Measurements from ENCODE around the gene RPL5.

The RPL5 gene

DNA sequence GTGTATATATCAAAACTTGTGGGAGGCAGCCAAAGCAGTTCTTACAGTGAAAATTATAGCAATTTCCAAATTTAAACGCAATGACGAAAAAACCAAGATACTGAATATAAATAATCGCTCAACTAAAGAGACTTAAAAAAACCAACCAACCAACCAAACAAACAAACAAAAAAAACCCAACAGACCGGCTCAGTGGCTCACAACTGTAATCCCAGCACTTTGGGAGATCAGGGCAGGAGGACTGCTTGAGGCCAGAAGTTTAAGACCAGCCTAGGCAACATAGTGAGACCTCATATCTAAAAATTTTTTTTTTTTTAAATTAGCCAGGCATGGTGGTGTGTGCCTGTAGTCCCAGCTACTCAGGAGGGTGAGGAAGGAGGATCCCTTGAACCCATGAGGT is 23.4 kb downstream of the RPL5 start:
- DNase-seq (ENCODE audit: low read depth in 2 of 2): no peak

DNA sequence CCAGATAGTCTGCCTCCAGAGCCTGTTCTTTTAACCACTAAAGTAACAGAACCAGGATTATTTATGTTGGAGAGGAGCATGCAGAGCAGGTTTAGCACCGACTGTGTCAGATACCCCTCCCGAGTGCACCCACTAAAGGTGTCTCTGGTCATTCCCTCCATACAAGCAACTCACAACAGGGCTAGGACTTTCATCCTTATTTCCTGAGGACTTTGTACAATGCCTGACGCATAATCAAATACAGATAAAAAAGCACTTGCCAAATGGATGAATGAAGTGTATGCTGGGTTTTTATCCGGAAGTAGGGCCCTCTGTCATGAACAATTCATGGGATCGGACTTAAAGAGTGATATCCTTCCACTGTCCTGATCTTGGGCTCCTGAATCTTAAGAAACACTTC is 26.0 kb downstream of the RPL5 start:
- no peak for DNase-seq (ENCODE audit: low read depth in 2 of 2)

DNA sequence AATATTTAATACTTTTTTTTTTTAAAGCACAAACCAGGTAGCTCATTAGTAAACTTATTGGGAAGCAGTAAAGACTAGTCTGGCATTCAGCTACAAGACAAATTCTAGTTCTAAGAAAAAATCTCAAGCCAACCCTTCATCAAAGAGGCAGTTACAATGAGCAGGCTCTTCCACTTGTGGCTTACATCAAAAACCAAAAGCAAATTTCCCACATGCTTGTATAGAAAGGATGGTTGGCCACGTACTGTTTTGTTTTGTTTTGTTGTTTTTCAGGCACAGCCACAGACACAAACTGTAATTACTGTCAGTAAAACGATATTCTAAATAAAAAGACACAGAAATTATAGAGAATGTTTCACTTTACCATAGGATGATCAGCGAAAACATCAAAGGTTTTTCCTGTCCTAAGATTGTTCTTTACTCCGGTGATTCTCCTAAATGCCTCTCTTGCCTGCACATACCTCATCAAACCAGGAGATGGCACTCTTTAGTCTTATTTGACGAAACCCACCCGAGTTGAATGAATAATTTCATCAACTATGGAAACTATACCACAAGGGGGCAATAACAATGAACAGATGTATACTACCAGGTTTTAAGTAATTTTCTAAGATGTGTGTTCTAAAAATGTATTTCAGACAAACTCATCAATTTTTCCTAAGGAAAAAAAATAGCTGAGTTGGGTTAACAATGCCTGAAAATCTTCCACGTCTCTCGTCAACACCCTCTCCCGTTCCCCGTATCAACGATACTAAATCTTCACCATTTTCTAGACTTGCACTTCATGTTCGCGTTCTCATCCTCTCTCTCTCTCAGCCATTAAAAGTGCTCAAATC is 26.9 kb downstream of the RPL5 start:
- peak in 1 of 2 donors; percentile 45 for DNase-seq (ENCODE audit: low read depth in 2 of 2)

DNA sequence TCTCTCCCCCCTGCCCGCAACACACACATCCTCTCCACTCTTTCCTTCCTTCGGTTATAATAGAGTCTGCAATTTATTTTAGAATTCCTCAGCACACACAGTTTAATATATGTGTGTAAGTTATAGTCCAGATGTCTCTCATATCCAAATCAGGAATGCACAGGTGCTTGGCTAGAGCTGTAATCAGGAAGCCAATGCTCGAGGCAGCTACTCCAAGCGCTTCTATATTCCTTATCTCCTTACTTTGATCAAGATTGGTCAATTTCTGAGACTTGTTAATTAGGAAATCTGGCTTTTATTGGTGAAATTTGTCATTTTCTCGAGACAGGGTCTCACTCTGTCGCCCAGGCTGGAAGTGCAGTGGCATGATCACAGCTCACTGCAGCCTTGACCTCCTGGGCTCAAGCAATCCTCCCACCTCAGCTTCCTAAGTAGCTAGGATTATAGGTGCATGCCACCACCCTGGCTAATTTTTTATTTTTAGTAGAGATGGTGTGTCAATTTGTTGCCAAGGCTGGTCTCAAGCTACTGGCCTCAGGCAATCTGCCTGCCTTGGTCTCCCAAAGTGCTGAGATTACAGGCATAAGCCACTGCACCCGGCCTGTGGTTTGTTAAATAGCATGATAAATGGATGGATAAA is 27.7 kb downstream of the RPL5 start:
- DNase-seq (ENCODE audit: low read depth in 2 of 2): no peak

DNA sequence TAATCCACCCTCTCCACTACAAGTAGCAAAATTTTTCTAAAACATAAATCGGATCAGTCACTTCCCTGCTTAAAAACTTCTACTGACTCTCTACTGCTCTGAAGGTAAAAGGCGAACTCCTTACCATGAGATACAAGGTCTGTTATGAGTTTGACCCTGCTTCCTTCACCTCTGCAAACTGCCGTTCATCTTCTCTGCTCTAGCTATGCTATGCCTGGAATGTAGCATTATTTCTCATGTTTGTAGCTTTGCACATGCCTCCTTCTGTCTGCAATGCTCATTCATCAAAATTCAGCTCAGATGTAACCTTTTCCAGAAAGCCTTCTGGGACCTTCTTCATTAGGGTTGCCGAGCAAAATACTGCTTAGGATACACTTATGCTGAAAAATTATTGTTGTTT is 30.8 kb downstream of the RPL5 start:
- no peak for DNase-seq (ENCODE audit: low read depth in 2 of 2)

DNA sequence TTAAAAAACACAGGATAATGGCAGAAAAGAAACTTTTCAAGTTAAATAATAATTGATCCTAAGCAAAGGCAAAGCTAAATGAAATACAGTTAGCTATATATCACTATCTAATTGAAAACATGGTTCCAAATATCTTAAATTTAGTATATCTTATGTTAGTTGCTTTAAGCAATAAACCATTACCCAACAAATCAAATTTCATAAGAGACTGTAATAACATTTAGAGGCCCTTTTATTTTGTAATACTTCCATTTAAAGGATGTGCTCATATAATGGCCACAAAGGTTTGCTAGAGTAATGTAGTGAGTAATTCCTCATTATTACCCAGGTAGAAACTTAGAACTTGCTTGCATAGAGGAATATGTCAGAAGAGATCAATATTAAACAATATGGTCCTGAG is 32.3 kb downstream of the RPL5 start:
- DNase-seq (ENCODE audit: low read depth in 2 of 2): no peak

DNA sequence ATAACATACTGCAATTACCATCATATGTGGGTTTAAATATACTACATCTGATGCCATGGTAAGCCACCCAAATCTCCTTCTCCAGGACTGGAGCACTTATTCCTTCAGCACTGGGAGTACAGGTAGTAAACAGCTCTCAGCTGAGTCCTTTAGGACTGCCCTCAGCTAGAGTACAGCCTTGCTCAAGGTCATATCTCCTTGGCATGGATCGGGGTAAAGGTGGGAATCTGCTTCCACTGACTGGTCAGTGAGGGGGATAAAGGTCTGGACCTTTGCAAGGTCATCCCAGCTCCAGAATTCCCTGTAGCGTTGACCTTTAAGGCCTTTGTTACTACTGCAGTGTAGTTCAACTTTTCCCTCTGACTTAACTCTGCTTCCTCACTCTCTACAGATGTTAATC is 38.8 kb downstream of the RPL5 start:
- no peak for DNase-seq (ENCODE audit: low read depth in 2 of 2)

DNA sequence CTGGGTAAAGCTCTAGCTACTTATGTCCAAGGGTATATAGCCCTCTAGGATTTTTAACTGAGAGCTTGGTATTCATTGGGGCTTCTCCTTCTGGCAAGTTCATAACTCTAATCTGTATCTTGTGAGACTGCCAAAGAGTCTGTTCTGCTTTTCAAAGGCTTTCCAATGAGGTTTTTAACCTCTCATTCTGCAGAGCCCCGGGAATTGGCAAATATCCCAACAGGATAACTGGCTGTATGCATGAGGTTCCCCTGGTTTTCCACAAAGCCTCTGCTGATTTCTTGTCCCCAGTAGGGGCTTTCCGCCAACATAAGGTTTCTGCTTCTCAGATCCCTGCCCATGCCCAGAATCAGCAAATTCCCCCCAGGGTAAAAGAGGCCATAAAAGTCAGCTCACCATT is 40.9 kb downstream of the RPL5 start:
- no peak for DNase-seq (ENCODE audit: low read depth in 2 of 2)

DNA sequence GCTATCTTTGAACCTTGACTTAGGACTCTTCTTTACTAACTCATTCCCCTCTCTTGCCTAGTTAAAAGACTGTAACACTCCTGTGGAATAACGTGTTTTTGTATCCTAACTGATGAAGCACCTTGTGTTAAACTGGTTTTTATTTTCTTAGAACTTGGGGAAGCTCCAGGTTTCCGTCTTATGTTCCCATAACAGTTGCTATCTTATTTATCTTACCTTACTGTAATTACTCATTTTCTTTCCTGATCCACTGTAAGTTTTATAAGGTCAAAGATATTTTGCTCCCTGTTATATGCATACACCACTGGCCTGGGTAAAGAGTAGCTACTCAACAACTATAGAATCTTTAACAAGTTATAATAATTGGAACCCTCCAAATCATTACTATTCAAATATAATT is 43.1 kb downstream of the RPL5 start:
- no peak for DNase-seq (ENCODE audit: low read depth in 2 of 2)

DNA sequence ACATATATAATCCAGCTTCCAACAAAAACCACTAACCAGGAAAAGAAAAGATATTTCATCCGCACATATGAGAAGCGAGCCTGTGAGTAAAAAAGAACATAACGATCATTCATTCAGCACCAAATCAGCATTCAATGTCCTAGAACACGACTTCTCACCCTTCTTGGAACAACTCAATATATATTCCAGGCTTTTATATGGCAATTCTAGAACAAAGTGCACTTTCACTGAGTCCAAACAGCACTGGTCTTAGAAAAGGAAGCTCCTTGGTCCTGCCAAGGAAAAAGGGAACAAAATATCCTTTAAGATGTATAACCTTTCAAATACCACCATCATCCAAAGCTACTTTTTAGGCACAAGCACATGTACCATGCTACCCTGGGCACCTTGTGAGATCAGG is 44.5 kb downstream of the RPL5 start:
- no peak for DNase-seq (ENCODE audit: low read depth in 2 of 2)

DNA sequence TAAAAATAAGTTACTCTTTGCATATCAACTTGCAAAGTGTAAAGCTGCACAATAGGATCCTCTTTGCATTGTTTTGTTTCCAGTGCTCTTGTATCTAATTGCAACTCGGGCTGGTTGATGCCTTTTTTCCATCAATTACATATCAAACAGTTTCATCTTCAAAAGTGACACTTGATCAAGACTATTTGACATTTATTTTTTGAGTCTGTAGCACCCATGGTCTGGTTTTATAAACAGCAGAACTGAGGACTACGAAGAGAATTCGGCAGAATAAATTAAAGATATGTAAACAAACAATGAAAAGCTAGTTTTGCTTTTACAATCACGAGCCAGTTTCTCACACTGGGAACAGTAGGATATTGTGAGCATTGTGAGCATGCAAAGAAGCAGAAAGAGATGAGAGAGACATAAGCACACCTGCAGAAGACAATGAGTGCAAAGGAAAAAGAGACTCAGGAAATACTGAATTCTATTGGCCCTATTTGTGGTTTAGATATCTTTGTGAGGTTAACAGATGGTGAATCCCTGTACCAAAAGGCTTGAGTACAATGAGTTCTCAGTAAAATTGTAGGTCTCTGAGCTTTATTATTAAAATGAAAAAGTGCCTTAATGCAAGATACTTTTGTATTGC is 45.4 kb downstream of the RPL5 start:
- no peak for DNase-seq (ENCODE audit: low read depth in 2 of 2)

DNA sequence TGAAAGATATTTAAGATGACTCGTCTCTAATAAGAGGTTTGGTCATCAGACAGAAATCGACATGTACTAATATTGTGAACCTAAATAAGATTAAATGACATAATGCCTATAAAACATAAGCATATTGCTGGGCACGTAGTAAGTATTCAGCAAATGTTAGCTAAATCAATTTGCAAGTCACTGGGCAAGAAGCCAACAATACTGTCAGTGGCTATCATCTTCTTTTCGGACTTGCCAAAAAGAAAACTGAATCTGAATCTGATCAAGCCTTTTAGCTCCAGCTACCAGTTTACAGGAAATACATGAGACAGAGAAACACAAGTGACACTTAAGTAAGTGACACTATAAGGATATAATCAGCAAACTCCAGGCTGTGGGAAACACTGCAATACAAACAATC is 46.0 kb downstream of the RPL5 start:
- no peak for DNase-seq (ENCODE audit: low read depth in 2 of 2)

DNA sequence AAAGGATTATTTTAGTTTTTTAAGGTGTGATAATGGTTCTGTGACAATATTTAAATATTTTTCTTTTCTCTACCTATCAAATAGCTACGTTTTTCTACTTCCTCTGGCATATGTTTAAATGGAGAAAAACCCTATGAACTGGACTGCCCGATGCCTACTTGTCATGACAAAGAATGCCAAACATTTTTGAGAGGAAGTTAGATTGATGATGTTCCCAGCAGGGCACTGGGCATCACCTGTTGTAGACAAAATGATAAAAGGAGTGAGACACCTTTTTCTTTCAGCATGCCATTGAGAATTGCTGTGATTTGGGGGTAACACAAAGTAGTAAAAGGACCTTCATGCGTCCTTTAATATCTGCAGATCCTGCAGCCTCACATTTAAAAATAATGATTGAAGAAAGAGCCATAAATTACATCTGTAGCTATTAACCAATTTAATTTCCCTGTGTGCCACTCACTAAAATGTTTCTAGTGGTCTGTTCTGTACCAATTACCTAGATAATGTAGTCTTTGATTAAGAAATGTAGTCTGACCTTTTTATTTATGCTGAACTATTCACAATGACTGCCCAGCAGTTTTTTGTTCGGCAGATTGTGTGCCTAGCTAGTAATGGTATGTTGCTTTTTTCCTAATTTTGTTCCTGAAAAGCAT is 47.6 kb downstream of the RPL5 start:
- DNase-seq (ENCODE audit: low read depth in 2 of 2): no peak

DNA sequence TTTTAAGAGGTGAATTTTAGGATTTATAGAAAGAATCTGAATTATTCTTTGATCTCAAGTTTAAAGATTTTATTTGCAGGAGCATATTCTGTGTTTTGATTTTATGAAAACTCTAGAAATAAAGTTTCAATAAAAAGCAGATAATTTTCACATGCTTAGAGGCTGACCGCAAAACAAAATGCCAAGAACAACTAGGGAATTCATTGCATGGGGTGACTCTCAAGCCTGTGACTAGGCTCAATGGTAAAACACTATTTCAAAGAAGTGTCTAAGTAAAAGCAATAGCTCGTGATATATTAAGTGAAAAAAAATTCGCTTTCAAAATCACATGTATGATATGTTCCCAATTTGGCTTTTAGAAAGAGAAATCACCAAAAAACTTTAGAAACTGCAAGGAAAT is 49.6 kb downstream of the RPL5 start:
- no peak for DNase-seq (ENCODE audit: low read depth in 2 of 2)

DNA sequence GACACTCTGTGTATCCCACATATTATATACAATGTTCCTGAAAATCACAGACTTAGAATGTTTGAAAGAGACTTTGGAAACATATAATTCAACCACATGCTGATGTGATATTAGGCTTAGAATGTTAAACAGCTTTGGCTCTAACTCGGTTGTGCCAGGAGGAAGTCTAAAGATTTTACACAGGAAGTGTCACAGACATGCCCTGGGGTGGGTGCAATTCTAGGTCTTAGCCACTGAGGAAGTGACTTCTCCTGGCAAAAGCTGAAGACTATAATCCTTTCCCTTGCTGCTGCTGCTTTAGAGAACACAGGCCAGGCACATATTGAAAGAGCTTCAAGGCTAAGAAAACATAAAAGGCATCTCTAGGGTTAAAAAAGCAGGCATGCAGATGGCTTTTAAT is 51.0 kb downstream of the RPL5 start:
- DNase-seq (ENCODE audit: low read depth in 2 of 2): peak in 1 of 2 donors; percentile 27

DNA sequence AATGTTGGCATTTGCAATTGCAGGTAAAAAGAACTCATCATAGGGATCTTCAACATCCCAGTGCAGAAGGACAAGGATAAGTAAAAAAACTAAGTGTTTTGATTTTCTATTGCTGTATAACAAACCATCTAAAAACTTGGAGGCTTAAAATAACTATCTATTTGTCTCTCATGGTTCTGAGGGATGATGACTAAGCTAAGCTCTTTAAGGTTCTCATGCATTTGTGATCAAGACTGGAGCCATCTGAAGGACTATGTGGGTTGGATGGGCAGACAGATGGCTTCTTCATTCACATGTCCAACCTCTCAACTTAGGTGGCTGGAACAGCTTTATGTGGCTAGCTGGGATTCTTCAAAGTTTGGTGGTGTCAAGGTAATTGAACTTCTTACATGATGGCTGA is 51.5 kb downstream of the RPL5 start:
- DNase-seq (ENCODE audit: low read depth in 2 of 2): no peak

DNA sequence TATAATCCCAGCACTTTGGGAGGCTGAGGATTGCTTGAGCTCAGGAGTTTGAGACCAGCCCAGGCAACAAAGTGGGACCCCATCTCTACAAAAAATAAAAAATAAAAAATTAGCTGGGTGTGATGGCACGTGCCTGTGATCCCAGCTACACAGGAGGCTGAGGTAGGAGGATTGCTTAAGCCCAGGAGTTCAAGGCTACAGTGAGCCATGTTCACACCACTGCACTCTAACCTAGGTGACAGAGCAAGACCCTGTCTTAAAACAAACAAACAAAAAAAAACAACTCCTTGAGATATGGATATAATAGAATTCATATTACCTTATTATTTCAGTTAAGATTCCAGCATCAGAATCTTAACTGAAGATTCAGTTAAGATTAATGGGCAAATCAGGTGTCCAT is 52.4 kb downstream of the RPL5 start:
- DNase-seq (ENCODE audit: low read depth in 2 of 2): no peak

DNA sequence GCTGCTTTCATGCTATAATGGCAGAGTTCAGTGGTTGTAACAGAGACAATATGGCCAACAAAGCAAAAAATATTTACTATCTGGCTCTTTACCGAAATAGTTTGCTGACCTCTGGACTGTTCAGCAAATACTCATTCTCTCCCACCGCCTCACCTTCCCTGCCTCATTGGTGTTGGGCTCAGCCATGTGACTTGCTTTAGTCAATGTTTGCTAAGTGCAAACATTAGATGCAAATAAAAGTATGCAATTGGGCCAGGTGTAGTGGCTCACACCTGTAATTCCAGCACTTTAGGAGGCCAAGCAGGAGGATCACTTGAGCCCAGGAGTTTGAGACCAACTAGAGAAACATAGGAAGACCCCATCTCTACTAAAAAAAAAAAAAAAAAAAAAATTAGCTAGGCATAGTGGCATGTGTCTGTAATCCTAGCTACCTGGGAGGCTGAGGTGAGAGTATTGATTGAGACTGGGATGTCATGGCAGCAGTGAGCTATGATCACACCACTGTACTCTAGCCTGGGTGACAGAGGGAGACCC is 55.1 kb downstream of the RPL5 start:
- DNase-seq (ENCODE audit: low read depth in 2 of 2): no peak

DNA sequence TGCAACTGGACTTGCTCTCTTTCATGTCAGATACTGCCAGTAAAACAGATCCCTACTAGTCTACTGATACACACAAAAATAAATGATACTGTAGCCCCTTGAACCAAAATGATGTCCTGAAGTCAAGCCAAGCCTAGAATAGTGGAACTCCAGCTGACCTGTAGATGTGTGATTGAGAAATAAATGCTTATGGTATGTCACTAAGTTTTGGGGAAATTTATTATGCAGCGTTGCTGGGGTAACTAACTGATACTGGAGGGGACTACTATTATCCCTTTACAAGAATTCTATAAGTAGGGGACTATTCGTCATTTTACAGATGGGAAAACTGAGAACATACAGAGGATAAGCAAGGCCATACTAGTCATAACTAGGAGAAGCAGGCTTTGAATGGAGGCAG is 55.6 kb downstream of the RPL5 start:
- DNase-seq (ENCODE audit: low read depth in 2 of 2): no peak

All from stimulated activated CD4-positive, alpha-beta T cell treated with anti-CD3 and anti-CD28 coated beads, Interleukin-1b, Interleukin-23, amount 100 ng/mL, for 4 hours (primary cell).